ENCODE data around the gene ADAM17.

DNA sequence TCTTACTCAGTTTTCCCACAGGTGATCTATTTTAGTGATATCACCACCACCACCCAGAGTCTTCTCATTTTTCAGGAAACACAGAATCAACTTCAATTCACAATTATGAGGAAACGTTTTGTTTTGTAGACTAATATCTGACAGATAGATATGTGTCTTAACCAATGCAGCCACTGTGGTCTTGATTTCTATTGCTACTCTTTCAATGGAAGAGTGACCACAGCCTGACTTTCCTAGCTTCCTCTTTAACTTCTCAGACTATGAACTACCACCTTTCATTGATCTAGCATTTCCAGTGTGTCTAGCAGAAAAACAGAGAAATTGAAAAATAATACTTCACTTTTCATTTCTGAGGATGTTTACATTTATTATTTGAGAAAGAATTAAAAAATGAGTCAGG, 20.5 kb downstream of the ADAM17 start:
- no peak for TF ChIP-seq POLR2AphosphoS5 (IDR thresholded peaks at IDR 0.05)
- TF ChIP-seq, protein P1, sequence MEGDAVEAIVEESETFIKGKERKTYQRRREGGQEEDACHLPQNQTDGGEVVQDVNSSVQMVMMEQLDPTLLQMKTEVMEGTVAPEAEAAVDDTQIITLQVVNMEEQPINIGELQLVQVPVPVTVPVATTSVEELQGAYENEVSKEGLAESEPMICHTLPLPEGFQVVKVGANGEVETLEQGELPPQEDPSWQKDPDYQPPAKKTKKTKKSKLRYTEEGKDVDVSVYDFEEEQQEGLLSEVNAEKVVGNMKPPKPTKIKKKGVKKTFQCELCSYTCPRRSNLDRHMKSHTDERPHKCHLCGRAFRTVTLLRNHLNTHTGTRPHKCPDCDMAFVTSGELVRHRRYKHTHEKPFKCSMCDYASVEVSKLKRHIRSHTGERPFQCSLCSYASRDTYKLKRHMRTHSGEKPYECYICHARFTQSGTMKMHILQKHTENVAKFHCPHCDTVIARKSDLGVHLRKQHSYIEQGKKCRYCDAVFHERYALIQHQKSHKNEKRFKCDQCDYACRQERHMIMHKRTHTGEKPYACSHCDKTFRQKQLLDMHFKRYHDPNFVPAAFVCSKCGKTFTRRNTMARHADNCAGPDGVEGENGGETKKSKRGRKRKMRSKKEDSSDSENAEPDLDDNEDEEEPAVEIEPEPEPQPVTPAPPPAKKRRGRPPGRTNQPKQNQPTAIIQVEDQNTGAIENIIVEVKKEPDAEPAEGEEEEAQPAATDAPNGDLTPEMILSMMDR (IDR thresholded peaks at IDR 0.05): no peak
- TF ChIP-seq EP300 (IDR thresholded peaks at IDR 0.05): no peak
